Neural progenitor cell (in vitro differentiated cells): Measurements from ENCODE around the gene OPCML. TPM values are rescaled to one million over a fixed set of nuclear protein-coding genes. Genes with fewer than 3 reads are reported as not detected.

ENCODE experiments used
- DNase-seq: peaks from one replicate; pipeline ENCODE4 v3.0.0-alpha.2; 2016; ENCODE audit warnings: low spot score
- H2AFZ ChIP-seq: fragments of 200-600 bp; sonication (generic); replicated peaks from 2 replicates; pipeline ENCODE4 v1.6.1; 2016; ENCODE audit warnings: antibody characterized with exemption
- H3F3A ChIP-seq: fragments of 200-600 bp; sonication (generic); 2 replicates; pipeline ENCODE4 v1.6.1; 2016; ENCODE audit warnings: antibody characterized with exemption, low read depth
- H3K27ac ChIP-seq: fragments of 200-600 bp; sonication (generic); 2 replicates; pipeline ENCODE4 v1.5.1; 2016; ENCODE audit warnings: mild to moderate bottlenecking
- H3K27me3 ChIP-seq: fragments of 200-600 bp; sonication (generic); 2 replicates; pipeline ENCODE4 v1.6.1; 2016; ENCODE audit warnings: mild to moderate bottlenecking, moderate library complexity
- H3K36me3 ChIP-seq: fragments of 200-600 bp; sonication (generic); 2 replicates; pipeline ENCODE4 v1.5.1; 2016
- H3K4me1 ChIP-seq: fragments of 200-600 bp; sonication (generic); 2 replicates; pipeline ENCODE4 v1.6.1; 2016; ENCODE audit warnings: mixed run types
- H3K4me2 ChIP-seq: fragments of 200-600 bp; sonication (generic); 2 replicates; pipeline ENCODE4 v1.6.1; 2016
- H3K4me3 ChIP-seq: fragments of 200-600 bp; sonication (generic); 2 replicates; pipeline ENCODE4 v1.5.1; 2016
- H3K79me2 ChIP-seq: fragments of 200-600 bp; sonication (generic); 2 replicates; pipeline ENCODE4 v1.6.1; 2016; ENCODE audit warnings: low read depth
- H3K9ac ChIP-seq: fragments of 200-600 bp; sonication (generic); 2 replicates; pipeline ENCODE4 v1.6.1; 2016
- H3K9me3 ChIP-seq: fragments of 200-600 bp; sonication (generic); 2 replicates; pipeline ENCODE4 v1.5.1; 2016; ENCODE audit warnings: low read depth
- H4K20me1 ChIP-seq: fragments of 200-600 bp; sonication (generic); 2 replicates; pipeline ENCODE4 v1.6.1; 2016; ENCODE audit warnings: low read depth
- H3K27ac Mint-ChIP-seq: 3 replicates; pipeline ENCODE4 v1.8.0; 2021; ENCODE audit warnings: mixed read lengths
- H3K27me3 Mint-ChIP-seq: 2 replicates; pipeline ENCODE4 v1.8.0; 2022; ENCODE audit warnings: low read depth, mild to moderate bottlenecking, inconsistent platforms, moderate library complexity, mixed read lengths; ENCODE audit not compliant: insufficient read depth
- H3K36me3 Mint-ChIP-seq: 3 replicates; pipeline ENCODE4 v1.8.0; 2021; ENCODE audit warnings: mixed read lengths
- H3K4me1 Mint-ChIP-seq: 3 replicates; pipeline ENCODE4 v1.8.0; 2021; ENCODE audit warnings: mixed read lengths
- H3K4me3 Mint-ChIP-seq: 3 replicates; pipeline ENCODE4 v1.8.0; 2021; ENCODE audit warnings: mild to moderate bottlenecking, moderate library complexity, mixed read lengths
- H3K9me3 Mint-ChIP-seq: 3 replicates; pipeline ENCODE4 v1.8.0; 2020; ENCODE audit warnings: mixed read lengths
- CTCF ChIP-seq: fragments of 200-600 bp; sonication (generic); IDR thresholded peaks from 2 replicates; pipeline ENCODE4 v1.5.1; 2017; ENCODE audit warnings: antibody characterized with exemption, mild to moderate bottlenecking
- EZH2 ChIP-seq: fragments of 200-600 bp; sonication (generic); IDR thresholded peaks from 2 replicates; pipeline ENCODE4 v1.6.1; 2017; ENCODE audit warnings: antibody characterized with exemption, mild to moderate bottlenecking, moderate library complexity
- EZH2phosphoT487 ChIP-seq: fragments of 200-600 bp; sonication (generic); IDR thresholded peaks from 2 replicates; pipeline ENCODE4 v1.6.1; 2017; ENCODE audit warnings: antibody characterized with exemption
- total RNA-seq: library from RNA; depleted of rRNA; stranded (reverse); fragments of >200 nt; gene quantifications from 2 replicates; pipeline ENCODE4 v1.2.3, GENCODE V29; 2015; ENCODE audit warnings: low replicate concordance

OPCML gene
- total RNA-seq, 1 donor from 2014 or later = 0.02 TPM

- Histone ChIP-seq H3K27ac (no peak overlapping the region), H3K4me3 (no peak overlapping the region), H3K9me3 (no peaks in the 10 kb centered on the region), H3K4me2 (no peak overlapping the region), H3K36me3 (no peaks in the 10 kb centered on the region), H4K20me1 (no peaks in the 10 kb centered on the region), H3F3A (no peaks in the 10 kb centered on the region), H3K9ac (no peak overlapping the region), H3K4me1 (no peaks in the 10 kb centered on the region), H3K79me2 (no peaks in the 10 kb centered on the region), H2AFZ (no peak overlapping the region), H3K27me3 (no peaks in the 10 kb centered on the region)
- H3K9me3 Mint-ChIP-seq = peaks cover 2% of the 10 kb centered on the region
- H3K27ac Mint-ChIP-seq = no peak overlapping the region
- no peak for DNase-seq
- no peak for TF ChIP-seq EZH2phosphoT487
- TF ChIP-seq CTCF = no peak
- TF ChIP-seq EZH2 = no peak
- H3K4me1 Mint-ChIP-seq = peaks cover 12% of the 10 kb centered on the region
- H3K27me3 Mint-ChIP-seq = peaks cover 2% of the 10 kb centered on the region
- no peaks in the 10 kb centered on the region for H3K36me3 Mint-ChIP-seq
- H3K4me3 Mint-ChIP-seq = no peak overlapping the region
Observed at GRCh38 chr11:132632641-132633124, 899.6 kb downstream of the OPCML start.

- H3K9me3 Mint-ChIP-seq = peaks cover 2% of the 10 kb centered on the region
- DNase-seq = no peak
- Histone ChIP-seq H3K27ac (no peak overlapping the region), H3K4me1 (no peaks in the 10 kb centered on the region), H3K27me3 (no peaks in the 10 kb centered on the region), H3K9ac (no peak overlapping the region), H3K9me3 (no peaks in the 10 kb centered on the region), H3K4me2 (no peak overlapping the region), H3K4me3 (no peak overlapping the region), H4K20me1 (no peaks in the 10 kb centered on the region), H3K79me2 (no peaks in the 10 kb centered on the region), H3K36me3 (no peaks in the 10 kb centered on the region), H2AFZ (no peak overlapping the region), H3F3A (no peaks in the 10 kb centered on the region)
- no peak overlapping the region for H3K27ac Mint-ChIP-seq
- H3K27me3 Mint-ChIP-seq = peaks cover 2% of the 10 kb centered on the region
- no peaks in the 10 kb centered on the region for H3K36me3 Mint-ChIP-seq
- TF ChIP-seq CTCF (no peak), EZH2 (no peak)
- H3K4me3 Mint-ChIP-seq = no peak overlapping the region
- H3K4me1 Mint-ChIP-seq = peaks cover 12% of the 10 kb centered on the region
Observed at GRCh38 chr11:132631989-132632388, 900.3 kb downstream of the OPCML start.

- Histone ChIP-seq H3K79me2 (no peaks in the 10 kb centered on the region), H3K9ac (no peak overlapping the region), H3K36me3 (no peaks in the 10 kb centered on the region), H2AFZ (no peak overlapping the region), H4K20me1 (no peaks in the 10 kb centered on the region), H3K4me2 (no peak overlapping the region), H3F3A (no peaks in the 10 kb centered on the region), H3K4me1 (no peaks in the 10 kb centered on the region), H3K4me3 (no peak overlapping the region), H3K9me3 (no peaks in the 10 kb centered on the region), H3K27ac (no peak overlapping the region), H3K27me3 (no peaks in the 10 kb centered on the region)
- Mint-ChIP-seq H3K9me3 (peaks cover 2% of the 10 kb centered on the region), H3K27me3 (peaks cover 2% of the 10 kb centered on the region), H3K27ac (no peak overlapping the region), H3K36me3 (no peaks in the 10 kb centered on the region), H3K4me3 (no peak overlapping the region), H3K4me1 (peaks cover 8% of the 10 kb centered on the region)
- no peak for TF ChIP-seq EZH2
- no peak for TF ChIP-seq EZH2phosphoT487
- TF ChIP-seq CTCF = no peak
- no peak for DNase-seq
Observed at GRCh38 chr11:132627981-132628380, 904.3 kb downstream of the OPCML start.
